T-helper 9 cell (primary cell): Measurements from ENCODE around the gene IZUMO1.
A peak's percentile ranks its signal among the peaks of the same experiment; 100 is the strongest.
"Not testable (repeated sequence)": the region's sequence is repeated elsewhere in the genome, so short reads cannot be mapped to it uniquely, and the experiment has no call there.

ENCODE experiments used
- DNase-seq: peaks from one replicate; pipeline ENCODE4 v3.0.0-alpha.2; 2020
- total RNA-seq, 2 donors: gene quantifications; one replicate each; lab custom pipeline; 2026; lab: John Stamatoyannopoulos, UW

Gene IZUMO1
- 0 reads per million in 2 donors for total RNA-seq

DNA sequence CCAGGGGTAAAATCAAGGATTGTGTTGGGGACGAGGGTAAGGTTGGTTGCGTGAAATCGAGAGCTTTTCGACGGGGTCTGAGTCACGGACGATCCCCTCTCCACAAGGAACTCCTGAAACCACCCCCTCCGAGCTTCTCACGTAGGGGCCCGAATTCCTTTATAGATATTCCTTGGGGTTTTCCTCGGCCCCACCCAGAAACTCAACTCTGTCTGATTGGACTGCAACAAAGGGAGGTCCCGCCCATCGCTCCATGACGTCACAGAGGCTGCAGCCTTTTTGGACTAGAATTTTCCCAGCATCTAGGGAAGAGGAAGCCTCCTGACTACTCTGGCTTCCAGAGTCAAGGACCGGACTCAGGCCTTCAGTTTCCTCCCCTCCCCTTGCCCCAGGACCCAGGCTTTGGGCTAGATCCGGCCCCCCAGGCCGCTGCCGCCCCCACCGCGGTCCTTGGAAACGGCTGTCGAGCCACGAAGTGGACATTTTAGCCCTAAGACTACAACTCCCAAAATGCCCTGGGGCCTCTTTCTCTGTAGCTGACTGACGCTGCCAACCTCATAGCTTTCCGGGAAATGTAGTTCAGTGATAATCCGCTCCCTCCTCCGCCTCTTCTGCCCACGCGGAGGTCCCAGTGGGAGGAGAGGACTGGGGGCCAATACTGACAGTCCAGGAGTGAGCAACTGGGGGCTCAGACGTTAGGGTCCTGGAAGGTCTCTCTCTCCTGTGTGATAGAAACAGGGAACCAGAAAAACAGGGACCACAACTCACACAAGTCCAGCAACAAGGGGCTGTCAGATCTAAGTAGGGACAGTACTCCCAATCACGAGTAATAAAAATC, at the start of gene IZUMO1:
Gene IZUMO1 (minus strand): TSS at position 172 of the 838 bp plus-strand sequence. CDS start 1,050 bp downstream, outside the sequence.
- DNase-seq = no peak

- no peak for DNase-seq
Measured at GRCh38 chr19:48795685-48796070, 49.0 kb upstream of the IZUMO1 start.

DNA sequence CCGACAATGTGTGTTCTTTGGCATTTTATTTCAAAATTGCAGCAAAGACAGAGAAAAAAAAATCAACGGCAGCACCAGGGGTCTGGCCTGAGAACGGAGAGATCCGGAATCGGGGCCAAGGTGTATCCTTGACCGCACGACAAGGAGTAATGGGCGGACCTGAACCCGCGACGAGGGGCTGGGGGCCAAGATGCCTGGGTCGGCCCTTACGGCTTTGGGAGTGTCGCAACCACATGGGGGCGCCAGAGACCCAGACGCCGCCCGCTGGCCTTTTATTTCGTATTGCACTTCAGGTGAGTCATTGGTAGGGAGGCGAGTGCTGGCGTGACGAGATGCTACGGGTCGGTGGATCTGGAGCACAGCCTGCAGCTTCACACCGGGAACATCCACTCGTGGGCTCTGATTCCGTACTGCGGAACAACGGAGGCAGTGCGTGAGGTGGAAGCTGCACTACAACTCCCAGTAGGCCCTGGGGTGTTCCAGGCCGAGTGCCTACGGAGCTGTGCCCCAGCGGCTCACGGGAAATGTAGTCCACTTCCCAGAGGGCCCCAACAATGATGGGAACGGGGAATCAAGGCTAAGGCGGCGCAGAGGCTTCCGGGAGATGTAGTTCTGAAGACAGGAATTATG, 48.5 kb upstream of the IZUMO1 start:
- DNase-seq = peak; percentile 78

- no peak for DNase-seq
Measured at GRCh38 chr19:48794291-48794690, 47.6 kb upstream of the IZUMO1 start.

DNA sequence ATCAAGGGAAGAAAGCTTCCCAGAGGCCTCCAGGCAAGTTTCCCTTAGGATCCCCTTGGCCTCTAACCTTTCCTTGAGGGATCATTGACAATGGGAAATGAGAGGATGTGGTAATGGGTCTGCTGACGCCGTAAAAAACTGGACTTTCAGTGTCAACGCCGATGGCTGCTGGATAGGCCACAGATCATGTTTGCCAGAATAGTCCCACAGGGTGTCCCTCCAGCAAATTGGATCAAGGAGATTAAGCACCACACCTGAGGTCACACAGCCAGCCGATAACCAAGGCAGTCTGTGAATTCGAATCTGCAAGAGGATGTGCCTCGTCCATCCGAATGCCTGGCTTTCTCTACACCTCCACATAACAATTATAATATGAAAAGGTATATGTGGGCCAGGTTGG, 46.6 kb upstream of the IZUMO1 start:
- DNase-seq = no peak

GRCh38 chr19:48787331-48787730, 40.6 kb upstream of the IZUMO1 start:
- not testable (repeated sequence) for DNase-seq

GRCh38 chr19:48786422-48786821, 39.7 kb upstream of the IZUMO1 start:
- DNase-seq = not testable (repeated sequence)

DNA sequence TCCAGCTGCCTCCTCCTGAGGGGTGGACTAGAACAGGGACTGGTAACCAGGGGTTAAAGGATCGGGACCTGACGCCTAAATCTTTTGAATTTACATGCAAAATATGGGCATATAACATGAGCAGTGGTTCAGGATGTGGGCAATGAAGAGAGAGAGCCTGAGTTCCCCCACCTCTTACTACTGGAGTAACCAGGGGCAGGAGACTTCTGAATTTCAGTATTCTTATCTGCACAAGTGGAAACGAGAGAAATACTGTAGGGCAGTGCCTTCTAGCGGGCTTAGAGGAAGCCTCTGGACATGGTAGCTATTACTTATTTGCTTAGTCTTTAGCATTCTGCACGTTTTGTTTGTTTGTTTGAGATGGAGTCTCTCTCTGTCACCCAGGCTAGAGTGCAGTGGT, 37.8 kb upstream of the IZUMO1 start:
- DNase-seq = no peak

- DNase-seq = no peak
Measured at GRCh38 chr19:48780631-48781391, 34.1 kb upstream of the IZUMO1 start.

GRCh38 chr19:48779636-48780035, 32.9 kb upstream of the IZUMO1 start:
- DNase-seq = no peak

DNA sequence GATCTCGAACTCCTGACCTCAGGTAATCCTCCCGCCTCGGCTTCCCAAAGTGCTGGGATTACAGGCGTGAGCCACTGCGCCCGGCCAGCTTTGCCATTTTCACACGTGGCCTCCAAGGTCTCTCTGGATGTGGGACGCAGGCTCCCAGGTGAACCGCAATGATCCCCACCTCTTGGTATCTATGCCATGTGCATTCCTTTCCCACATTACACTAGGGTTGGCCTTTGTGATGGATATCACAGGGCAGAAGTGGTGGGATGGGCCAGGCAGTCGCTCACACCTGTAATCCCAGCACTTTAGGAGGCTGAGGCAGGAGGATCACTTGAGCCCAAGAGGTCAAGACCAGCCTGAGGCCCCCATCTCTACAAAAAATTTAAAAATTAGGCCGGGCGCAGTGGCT, 31.0 kb upstream of the IZUMO1 start:
- DNase-seq = no peak

DNA sequence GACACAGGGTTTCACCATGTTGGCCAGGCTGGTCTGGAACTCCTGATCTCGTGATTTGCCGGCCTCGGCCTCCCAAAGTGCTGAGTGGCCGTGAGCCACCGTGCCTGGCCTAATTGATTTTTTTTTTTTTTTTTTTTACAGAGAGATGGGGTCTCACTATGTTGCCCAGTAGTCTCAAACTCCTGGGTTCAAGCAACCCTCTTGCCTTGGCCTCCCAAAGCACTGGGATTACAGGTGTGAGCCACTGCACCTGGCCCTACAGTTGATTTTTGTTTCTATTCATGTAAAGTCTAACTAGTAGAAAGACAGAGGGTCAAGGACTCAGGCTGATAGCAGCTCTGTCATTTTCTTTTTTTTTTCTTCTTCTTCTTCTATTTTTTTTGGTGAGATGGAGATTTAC, 30.4 kb upstream of the IZUMO1 start:
- no peak for DNase-seq

- DNase-seq = no peak
Measured at GRCh38 chr19:48772503-48772953, 25.8 kb upstream of the IZUMO1 start.

DNA sequence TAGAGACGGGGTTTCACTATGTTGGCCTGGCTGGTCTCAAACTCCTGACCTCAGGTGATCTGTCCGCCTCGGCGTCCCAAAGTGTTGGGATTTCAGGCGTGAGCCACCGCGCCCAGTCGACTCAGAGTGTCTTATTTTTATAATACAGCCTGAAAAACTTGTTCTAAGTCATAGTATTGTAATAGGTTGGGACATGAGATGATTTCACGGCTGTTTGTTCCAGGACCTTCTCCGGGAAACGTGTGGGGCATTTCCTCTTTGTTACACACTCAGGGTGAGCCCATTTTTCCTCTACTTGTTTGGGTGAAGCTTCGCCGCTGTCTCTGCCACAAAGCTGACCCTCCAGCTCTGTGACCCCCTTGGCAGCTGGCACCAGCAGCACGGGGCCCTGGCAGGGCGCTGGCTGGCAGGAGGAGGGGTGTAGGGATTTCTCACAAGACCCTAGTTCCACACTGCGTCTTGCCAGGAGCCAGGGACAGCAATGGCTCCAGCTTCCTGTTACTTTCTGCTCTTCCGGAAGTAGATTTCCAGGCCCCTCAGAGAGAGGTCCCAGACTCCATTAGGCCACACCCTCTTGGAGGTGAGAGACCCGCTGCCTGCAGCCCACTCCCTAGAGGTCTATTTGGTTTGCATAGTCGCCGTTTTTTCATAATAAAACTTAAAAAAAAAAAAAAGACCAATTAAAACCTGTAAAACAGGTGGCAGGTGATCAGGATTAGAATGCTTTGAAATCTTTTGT, 24.2 kb upstream of the IZUMO1 start:
- DNase-seq = no peak

- DNase-seq = no peak
Measured at GRCh38 chr19:48770266-48770665, 23.6 kb upstream of the IZUMO1 start.

DNA sequence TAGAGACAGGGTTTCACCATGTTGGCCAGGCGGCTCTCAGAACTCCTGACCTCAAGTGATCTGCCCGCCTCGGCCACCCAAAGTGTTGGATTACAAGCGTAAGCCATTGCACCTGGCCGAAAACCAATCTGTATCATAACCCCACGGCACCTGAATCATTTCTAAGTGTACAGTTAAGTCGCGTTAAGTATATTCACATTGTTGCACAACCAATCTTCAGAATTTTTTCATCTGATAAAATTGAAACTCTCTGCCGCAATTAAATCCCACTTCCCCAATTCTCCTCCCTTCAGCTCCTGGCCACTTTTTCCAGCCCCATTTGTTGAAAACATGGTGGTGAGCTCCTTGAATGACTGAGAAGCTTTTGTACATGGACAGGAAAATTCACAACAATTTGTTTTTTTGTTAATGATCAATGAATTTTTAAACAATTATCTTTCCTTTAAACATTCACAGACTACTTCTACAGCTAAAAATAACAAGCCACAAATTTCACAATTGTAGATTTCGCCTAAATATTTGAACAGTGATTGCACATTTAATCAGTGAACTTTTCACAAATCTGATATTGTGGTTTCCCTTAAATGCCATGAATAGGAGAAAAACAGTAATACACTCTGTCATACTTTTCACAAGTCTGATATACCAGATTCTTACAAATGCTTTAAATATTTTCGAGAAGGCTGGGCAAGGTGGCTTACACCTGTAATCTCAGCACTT, 22.4 kb upstream of the IZUMO1 start:
- DNase-seq = no peak

- DNase-seq = not testable (repeated sequence)
Measured at GRCh38 chr19:48768171-48768753, 21.6 kb upstream of the IZUMO1 start.

- DNase-seq = not testable (repeated sequence)
Measured at GRCh38 chr19:48765816-48766215, 19.1 kb upstream of the IZUMO1 start.

- no peak for DNase-seq
Measured at GRCh38 chr19:48760504-48761205, 13.9 kb upstream of the IZUMO1 start.

GRCh38 chr19:48757741-48758144, 11.0 kb upstream of the IZUMO1 start:
- no peak for DNase-seq
